ENCODE measurements around the gene RING1.

GRCh38 chr6:33205191-33206026, 2.9 kb upstream of the RING1 start:
- peak; percentile 68 for TF ChIP-seq CTCF (conservative IDR thresholded peaks at IDR 0.05; ENCODE audit: low read length)
- no peak for TF ChIP-seq EZH2phosphoT487 (IDR thresholded peaks at IDR 0.05; ENCODE audit: borderline replicate concordance, low read depth, low read length)
